Stimulated activated naive B cell treated with anti-CD40 and anti-IgM and Interleukin-4, amounts not matched to agents 10 μg/mL and 1 μg/mL and 100 μg/mL, for 72 hours (primary cell): Measurements from ENCODE around the gene ABHD16A.
A peak's percentile ranks its signal among the peaks of the same experiment; 100 is the strongest.

Source experiments
- ATAC-seq, 2 donors: fragments of 150-1000 bp; cut with Tn5 transposase; replicated peaks; 2 replicates each; pipeline ENCODE4 v1.10.0; 2021; ENCODE audit warnings: moderate library complexity in 1 of 2
- DNase-seq: peaks from one replicate; pipeline ENCODE4 v3.0.0; 2021
- H3K27ac Mint-ChIP-seq: one replicate; pipeline ENCODE4 v1.8.0; 2022; ENCODE audit warnings: mild to moderate bottlenecking, mixed read lengths
- H3K27me3 Mint-ChIP-seq, 2 donors: one replicate each; pipeline ENCODE4 v1.8.0; 2022; ENCODE audit warnings: mixed read lengths in 2 of 2
- H3K36me3 Mint-ChIP-seq, 2 donors: one replicate each; pipeline ENCODE4 v1.8.0; 2022; ENCODE audit warnings: mixed read lengths in 2 of 2, mild to moderate bottlenecking in 1 of 2
- H3K4me1 Mint-ChIP-seq, 2 donors: one replicate each; pipeline ENCODE4 v1.8.0; 2022; ENCODE audit warnings: mixed read lengths in 2 of 2, mild to moderate bottlenecking in 1 of 2
- H3K4me3 Mint-ChIP-seq, 2 donors: one replicate each; pipeline ENCODE4 v1.8.0; 2022; ENCODE audit warnings: mild to moderate bottlenecking in 2 of 2, mixed read lengths in 2 of 2, moderate library complexity in 1 of 2
- H3K9me3 Mint-ChIP-seq, 2 donors: one replicate each; pipeline ENCODE4 v1.8.0; 2022; ENCODE audit warnings: mixed read lengths in 2 of 2, mild to moderate bottlenecking in 1 of 2

The ABHD16A gene

GRCh38 chr6:31692353-31692752, 10.8 kb downstream of the ABHD16A start:
- H3K4me1 Mint-ChIP-seq: peaks cover 20 to 23% of the 10 kb centered on the region in 2 donors
- peaks cover 43 to 59% of the 10 kb centered on the region in 2 donors for H3K36me3 Mint-ChIP-seq
- no peak overlapping the region for H3K4me3 Mint-ChIP-seq
- DNase-seq (no peak), ATAC-seq (no peak)
- no peaks in the 10 kb centered on the region for H3K27me3 Mint-ChIP-seq
- no peak overlapping the region for H3K27ac Mint-ChIP-seq
- H3K9me3 Mint-ChIP-seq: no peaks in the 10 kb centered on the region

GRCh38 chr6:31691564-31692108, 11.5 kb downstream of the ABHD16A start:
- H3K36me3 Mint-ChIP-seq: peaks cover 42 to 59% of the 10 kb centered on the region in 2 donors
- H3K4me1 Mint-ChIP-seq: peaks cover 18 to 23% of the 10 kb centered on the region in 2 donors
- no peak overlapping the region for H3K27ac Mint-ChIP-seq

DNA sequence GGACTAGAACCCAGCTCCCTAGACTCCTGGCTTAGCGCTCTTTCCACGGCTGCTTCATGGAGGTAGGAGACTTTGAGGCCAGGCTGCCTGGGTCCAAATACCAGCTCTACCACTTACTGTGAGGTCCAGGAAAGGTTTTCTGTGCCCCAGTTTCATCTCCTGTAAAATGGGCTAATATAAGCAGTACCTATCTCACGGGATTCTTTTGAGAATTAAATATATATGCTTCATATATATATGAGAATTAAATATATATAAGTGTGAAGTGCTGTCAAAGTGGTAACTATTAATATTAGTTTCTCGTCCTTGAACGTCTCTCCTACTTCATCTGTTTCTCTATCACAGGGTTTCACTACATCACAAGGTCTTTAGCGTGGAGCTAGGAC, 12.1 kb downstream of the ABHD16A start:
- DNase-seq (no peak), ATAC-seq (no peak)
- Mint-ChIP-seq H3K4me1 (peaks cover 18 to 23% of the 10 kb centered on the region in 2 donors), H3K27me3 (no peaks in the 10 kb centered on the region), H3K4me3 (no peak overlapping the region), H3K9me3 (no peaks in the 10 kb centered on the region), H3K36me3 (peaks cover 47 to 60% of the 10 kb centered on the region in 2 donors), H3K27ac (peak overlapping the region; percentile 77)

More at GRCh38 chr6:31691564-31692108, 11.5 kb downstream of the ABHD16A start:
- DNase-seq: no peak
- no peak for ATAC-seq
- no peak overlapping the region for H3K4me3 Mint-ChIP-seq
- H3K27me3 Mint-ChIP-seq: no peaks in the 10 kb centered on the region
- H3K9me3 Mint-ChIP-seq: no peaks in the 10 kb centered on the region

DNA sequence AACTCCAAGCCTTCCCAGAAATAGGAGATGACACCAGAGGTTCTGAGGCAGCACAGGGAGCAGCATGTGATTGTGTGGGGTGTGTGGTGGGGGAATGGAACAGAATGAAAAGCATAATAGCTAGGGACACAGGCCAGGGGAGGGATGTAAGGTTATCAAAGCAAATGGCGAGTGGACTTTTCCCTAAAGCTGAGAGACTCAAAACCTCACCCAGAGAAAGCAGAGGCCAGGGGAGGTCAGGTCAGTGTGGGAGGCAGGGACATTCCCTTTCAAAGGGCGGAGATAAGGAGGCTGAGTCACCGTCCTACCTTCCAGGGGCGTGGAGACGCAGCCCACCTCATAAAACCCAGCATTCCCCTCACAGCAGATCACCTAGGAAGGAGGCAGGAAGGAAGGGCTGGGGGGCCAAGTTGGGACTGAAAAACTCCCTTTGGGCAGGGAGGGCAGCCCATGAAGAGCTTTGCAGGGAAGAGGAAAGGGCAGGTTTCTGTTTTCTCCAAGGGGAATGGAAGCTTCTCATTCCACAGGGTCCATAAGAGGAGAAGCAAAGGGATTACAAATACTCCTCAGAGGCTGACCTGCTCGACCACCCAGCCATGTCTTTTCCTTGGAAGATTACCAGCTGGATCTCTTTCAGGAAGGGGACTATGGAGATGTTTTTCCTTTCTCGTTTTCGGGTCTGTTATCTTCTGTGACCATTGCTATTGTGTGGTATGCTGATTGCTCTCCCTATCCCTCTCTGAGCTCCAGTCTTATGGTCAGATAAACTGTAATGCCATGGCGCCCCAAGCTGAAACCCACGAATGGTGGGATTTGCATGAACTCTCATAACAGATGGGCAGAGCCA, 12.7 kb downstream of the ABHD16A start:
- H3K4me3 Mint-ChIP-seq: peak overlapping the region in 1 of 2 donors; percentile 8

GRCh38 chr6:31689249-31690110, 13.6 kb downstream of the ABHD16A start:
- H3K4me1 Mint-ChIP-seq: peaks cover 18 to 23% of the 10 kb centered on the region in 2 donors
- H3K9me3 Mint-ChIP-seq: no peaks in the 10 kb centered on the region
- H3K27me3 Mint-ChIP-seq: no peaks in the 10 kb centered on the region
- no peak for ATAC-seq
- no peak for DNase-seq
- H3K27ac Mint-ChIP-seq: peak overlapping the region; percentile 78
- peaks cover 56 to 67% of the 10 kb centered on the region in 2 donors for H3K36me3 Mint-ChIP-seq
- H3K4me3 Mint-ChIP-seq: peak overlapping the region in 1 of 2 donors; percentile 8

More for the DNA sequence above, 12.7 kb downstream of the ABHD16A start:
- H3K36me3 Mint-ChIP-seq: peaks cover 52 to 66% of the 10 kb centered on the region in 2 donors
- ATAC-seq: peak in 1 of 2 donors; percentile 68
- no peaks in the 10 kb centered on the region for H3K9me3 Mint-ChIP-seq
- no peak for DNase-seq
- H3K4me1 Mint-ChIP-seq: peaks cover 18 to 23% of the 10 kb centered on the region in 2 donors
- H3K27ac Mint-ChIP-seq: peak overlapping the region; percentile 78
- H3K27me3 Mint-ChIP-seq: no peaks in the 10 kb centered on the region

DNA sequence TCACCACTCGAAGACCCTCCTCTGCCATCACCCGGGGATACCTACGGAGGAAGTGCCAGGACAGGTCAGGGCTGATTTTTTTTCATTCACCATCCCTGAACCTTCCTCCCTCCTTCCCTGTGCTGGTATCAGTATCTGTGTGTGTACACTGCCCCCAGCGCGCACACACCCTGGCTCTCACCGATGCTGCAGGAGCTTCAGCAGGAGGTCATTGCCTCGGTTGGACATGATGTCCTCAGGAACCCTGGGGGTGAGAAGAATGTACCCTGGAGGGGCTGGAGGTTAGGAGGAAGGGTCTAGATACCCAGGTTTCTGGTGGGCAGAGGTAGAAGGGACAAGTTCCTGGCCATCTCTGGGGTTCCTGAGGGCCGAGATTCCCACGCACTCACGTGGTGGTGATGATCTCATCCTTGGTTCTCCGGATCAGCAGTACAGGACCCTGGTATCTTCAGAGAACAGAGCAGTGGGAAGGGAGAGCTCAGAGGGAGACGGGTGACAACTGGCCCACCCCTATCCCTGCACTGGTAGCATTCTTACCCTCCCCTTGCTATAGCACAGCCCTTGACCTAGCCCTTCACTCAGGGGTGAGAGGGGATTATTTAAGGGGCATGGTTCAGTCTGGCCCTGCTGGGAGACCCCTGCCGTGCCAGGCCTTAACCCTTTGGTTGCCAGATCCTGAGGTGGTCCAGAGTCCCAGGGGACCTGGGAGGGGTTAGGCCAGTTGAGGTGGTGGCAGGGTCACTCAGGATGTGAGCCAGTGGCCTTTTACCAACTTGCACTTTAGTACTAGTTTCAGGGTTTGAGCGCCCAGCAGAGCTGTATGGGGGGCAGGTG, 15.0 kb downstream of the ABHD16A start:
- no peaks in the 10 kb centered on the region for H3K27me3 Mint-ChIP-seq
- H3K4me3 Mint-ChIP-seq: no peak overlapping the region
- H3K9me3 Mint-ChIP-seq: no peaks in the 10 kb centered on the region
- peaks cover 56 to 67% of the 10 kb centered on the region in 2 donors for H3K36me3 Mint-ChIP-seq
- H3K4me1 Mint-ChIP-seq: peaks cover 21 to 26% of the 10 kb centered on the region in 2 donors
- ATAC-seq (no peak), DNase-seq (no peak)
- H3K27ac Mint-ChIP-seq: no peak overlapping the region

GRCh38 chr6:31687321-31687720, 15.8 kb downstream of the ABHD16A start:
- DNase-seq (no peak), ATAC-seq (no peak)
- peaks cover 53 to 63% of the 10 kb centered on the region in 2 donors for H3K36me3 Mint-ChIP-seq
- peaks cover 22 to 29% of the 10 kb centered on the region in 2 donors for H3K4me1 Mint-ChIP-seq
- peak overlapping the region; percentile 65 for H3K27ac Mint-ChIP-seq
- no peaks in the 10 kb centered on the region for H3K27me3 Mint-ChIP-seq
- H3K4me3 Mint-ChIP-seq: no peak overlapping the region
- no peaks in the 10 kb centered on the region for H3K9me3 Mint-ChIP-seq

DNA sequence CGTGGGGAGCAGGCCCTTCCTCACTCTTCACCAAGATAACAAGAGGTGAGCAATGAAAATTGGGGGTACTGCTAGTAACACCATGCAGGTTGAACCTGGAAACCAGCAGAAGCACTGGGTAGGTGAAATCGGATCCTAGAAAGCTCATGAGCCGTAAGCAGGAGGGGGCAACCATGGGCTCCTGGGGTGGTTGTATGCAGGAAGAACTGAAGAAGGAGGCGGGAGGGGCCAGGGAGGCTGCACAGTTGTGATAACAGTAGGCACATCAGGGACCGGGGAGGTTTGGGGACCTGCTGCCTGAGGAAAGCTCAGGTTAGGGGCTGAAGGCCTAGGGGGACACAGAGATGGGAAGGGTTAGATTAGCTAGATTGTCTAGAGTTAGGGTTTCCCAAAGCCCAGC, 16.6 kb downstream of the ABHD16A start:
- Mint-ChIP-seq H3K36me3 (peaks cover 53 to 59% of the 10 kb centered on the region in 2 donors), H3K27ac (no peak overlapping the region)

GRCh38 chr6:31683591-31683990, 19.5 kb downstream of the ABHD16A start:
- no peak for DNase-seq
- Mint-ChIP-seq H3K36me3 (peaks cover 32 to 35% of the 10 kb centered on the region in 2 donors), H3K4me3 (no peak overlapping the region), H3K9me3 (no peaks in the 10 kb centered on the region), H3K27me3 (no peaks in the 10 kb centered on the region), H3K27ac (peak overlapping the region; percentile 47), H3K4me1 (peaks cover 18 to 21% of the 10 kb centered on the region in 2 donors)
- ATAC-seq: no peak

More for the DNA sequence above, 16.6 kb downstream of the ABHD16A start:
- Mint-ChIP-seq H3K9me3 (no peaks in the 10 kb centered on the region), H3K27me3 (no peaks in the 10 kb centered on the region), H3K4me1 (peaks cover 24 to 32% of the 10 kb centered on the region in 2 donors), H3K4me3 (no peak overlapping the region)
- DNase-seq (no peak), ATAC-seq (no peak)

DNA sequence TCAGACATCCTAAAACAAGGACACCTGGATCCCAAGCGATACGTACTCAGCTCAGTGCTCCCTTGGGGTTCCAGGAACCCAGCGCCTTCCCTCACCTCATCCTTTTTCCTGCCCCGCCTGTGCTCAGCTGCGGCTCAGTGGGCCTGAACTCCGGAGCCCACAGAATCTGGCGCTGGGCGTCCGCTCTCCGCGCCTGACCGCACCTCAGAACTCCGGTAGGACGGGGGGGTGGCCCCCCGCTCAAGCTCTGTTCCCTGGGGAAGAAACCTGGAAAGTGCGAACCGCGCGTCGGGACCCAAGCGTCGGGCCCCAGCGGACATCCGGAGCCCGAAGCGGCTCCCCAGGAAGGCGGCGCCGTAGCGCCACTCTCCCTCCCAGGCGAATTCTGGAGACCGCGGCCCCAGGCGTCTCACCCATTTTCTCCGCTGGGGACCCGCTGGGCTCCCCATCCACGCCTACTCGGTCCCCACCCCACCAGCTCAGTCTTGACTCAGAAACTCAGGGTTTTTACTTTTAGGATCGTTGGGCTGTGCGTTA, 21.9 kb downstream of the ABHD16A start:
- peaks cover 25 to 30% of the 10 kb centered on the region in 2 donors for H3K4me1 Mint-ChIP-seq
- H3K27me3 Mint-ChIP-seq: no peaks in the 10 kb centered on the region
- peaks cover 18 to 19% of the 10 kb centered on the region in 2 donors for H3K36me3 Mint-ChIP-seq
- DNase-seq (no peak), ATAC-seq (peak; percentile 41 to 63)
- H3K27ac Mint-ChIP-seq: peak overlapping the region; percentile 43
- H3K4me3 Mint-ChIP-seq: peak overlapping the region; percentile 74 to 83
- H3K9me3 Mint-ChIP-seq: no peaks in the 10 kb centered on the region

- Mint-ChIP-seq H3K9me3 (no peaks in the 10 kb centered on the region), H3K27ac (peak within 1 kb of the TSS; percentile 75), H3K4me3 (peak within 1 kb of the TSS; percentile 74 to 83), H3K4me1 (peaks cover 26 to 32% of the 10 kb centered on the region in 2 donors), H3K36me3 (peaks cover 12 to 13% of the 10 kb centered on the region in 2 donors), H3K27me3 (no peaks in the 10 kb centered on the region)
- peak; percentile 65 to 73 for ATAC-seq
- DNase-seq: peak; percentile 55
Observed at GRCh38 chr6:31680226-31681134, 22.6 kb downstream of the ABHD16A start, which contains the start of gene LY6G5C. Gene LY6G5C (minus strand): TSS chr6:31681067. CDS start chr6:31680373, 694 bp downstream.

DNA sequence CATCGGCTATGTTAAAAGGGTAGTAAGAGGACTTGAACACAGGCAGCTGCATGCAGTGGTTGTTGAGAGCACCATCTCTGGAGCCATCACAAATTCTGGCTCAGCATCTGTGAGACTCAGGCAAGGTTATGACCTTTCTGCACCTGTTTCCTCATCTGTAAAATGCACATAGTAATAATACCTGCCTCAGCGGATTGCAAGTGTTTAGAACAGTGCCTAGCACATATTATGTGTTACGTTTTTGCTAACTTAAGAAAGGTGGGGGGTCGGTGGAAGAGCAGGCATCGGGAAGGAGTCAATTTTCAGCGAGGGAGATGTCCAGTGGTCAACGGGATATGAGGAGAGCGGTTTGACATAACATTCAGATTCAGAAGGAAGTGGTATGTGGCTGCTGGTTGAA, 25.2 kb downstream of the ABHD16A start:
- H3K27ac Mint-ChIP-seq: no peak overlapping the region
- ATAC-seq (no peak), DNase-seq (no peak)
- H3K9me3 Mint-ChIP-seq: no peaks in the 10 kb centered on the region
- no peak overlapping the region for H3K4me3 Mint-ChIP-seq
- peaks cover 5 to 10% of the 10 kb centered on the region in 2 donors for H3K36me3 Mint-ChIP-seq
- peaks cover 22 to 27% of the 10 kb centered on the region in 2 donors for H3K4me1 Mint-ChIP-seq
- no peaks in the 10 kb centered on the region for H3K27me3 Mint-ChIP-seq
